H9 (cell line): ENCODE data around the gene IL17REL. TPM values are rescaled to one million over a fixed set of nuclear protein-coding genes. Genes with fewer than 3 reads are reported as not detected.

Experiments
- DNase-seq: peaks from one replicate; pipeline ENCODE4 v3.0.0-alpha.2; 2017
- H2AFZ ChIP-seq: one replicate; pipeline ENCODE4 v1.6.1; 2013; ENCODE audit warnings: mild to moderate bottlenecking, low read length, control low read depth, moderate library complexity
- H2AK5ac ChIP-seq: 2 replicates; pipeline ENCODE4 v1.6.1; 2013; ENCODE audit warnings: low read length, control low read depth, mixed read lengths; ENCODE audit not compliant: insufficient read length
- H2BK120ac ChIP-seq: one replicate; pipeline ENCODE4 v1.6.1; 2013; ENCODE audit warnings: low read depth, mild to moderate bottlenecking, low read length, control low read depth, inconsistent platforms; ENCODE audit not compliant: poor library complexity, severe bottlenecking
- H2BK12ac ChIP-seq: 2 replicates; pipeline ENCODE4 v1.6.1; 2013; ENCODE audit warnings: low read length, control low read depth, mixed read lengths, low read depth; ENCODE audit not compliant: insufficient read length
- H2BK15ac ChIP-seq: 2 replicates; pipeline ENCODE4 v1.6.1; 2013; ENCODE audit warnings: low read depth, low read length, control low read depth
- H2BK20ac ChIP-seq: one replicate; pipeline ENCODE4 v1.6.1; 2013; ENCODE audit warnings: low read depth, mild to moderate bottlenecking, low read length, control low read depth, inconsistent platforms; ENCODE audit not compliant: poor library complexity, severe bottlenecking
- H2BK5ac ChIP-seq: 2 replicates; pipeline ENCODE4 v1.6.1; 2013; ENCODE audit warnings: low read length, control low read depth, mixed read lengths; ENCODE audit not compliant: insufficient read length
- H3K14ac ChIP-seq: 2 replicates; pipeline ENCODE4 v1.6.1; 2013; ENCODE audit warnings: low read length, control low read depth; ENCODE audit not compliant: insufficient read depth
- H3K18ac ChIP-seq: 2 replicates; pipeline ENCODE4 v1.6.1; 2013; ENCODE audit warnings: low read depth, mild to moderate bottlenecking, mixed read lengths, low read length, control low read depth; ENCODE audit not compliant: insufficient read length
- H3K23ac ChIP-seq: 2 replicates; pipeline ENCODE4 v1.6.1; 2013; ENCODE audit warnings: low read length, control low read depth, mixed read lengths, low read depth; ENCODE audit not compliant: insufficient read length
- H3K23me2 ChIP-seq: 2 replicates; pipeline ENCODE4 v1.6.1; 2013; ENCODE audit warnings: low read depth, mild to moderate bottlenecking, mixed read lengths, low read length, control low read depth; ENCODE audit not compliant: insufficient read length, poor library complexity, severe bottlenecking
- H3K27ac ChIP-seq: 2 replicates; pipeline ENCODE4 v1.5.1; 2013; ENCODE audit warnings: low read length, control low read depth, mixed read lengths, low read depth; ENCODE audit not compliant: insufficient read length
- H3K27me3 ChIP-seq: 2 replicates; pipeline ENCODE4 v1.6.1; 2013; ENCODE audit warnings: low read length, control low read depth, inconsistent platforms; ENCODE audit not compliant: insufficient read depth
- H3K4ac ChIP-seq: 2 replicates; pipeline ENCODE4 v1.6.1; 2013; ENCODE audit warnings: low read depth, mild to moderate bottlenecking, control low read depth, inconsistent platforms, low read length, moderate library complexity
- H3K4me1 ChIP-seq: 2 replicates; pipeline ENCODE4 v1.6.1; 2013; ENCODE audit warnings: low read length, control low read depth, inconsistent platforms; ENCODE audit not compliant: insufficient read depth
- H3K4me2 ChIP-seq: 2 replicates; pipeline ENCODE4 v1.6.1; 2013; ENCODE audit warnings: low read length, control low read depth, mixed read lengths; ENCODE audit not compliant: insufficient read length, insufficient read depth
- H3K56ac ChIP-seq: 2 replicates; pipeline ENCODE4 v1.6.1; 2013; ENCODE audit warnings: low read depth, mild to moderate bottlenecking, mixed read lengths, low read length, control low read depth; ENCODE audit not compliant: insufficient read length
- H3K79me1 ChIP-seq: 2 replicates; pipeline ENCODE4 v1.6.1; 2013; ENCODE audit warnings: low read depth, mild to moderate bottlenecking, moderate library complexity, low read length, control low read depth, inconsistent platforms; ENCODE audit not compliant: insufficient read depth, poor library complexity, severe bottlenecking
- H3K79me2 ChIP-seq: 2 replicates; pipeline ENCODE4 v1.6.1; 2013; ENCODE audit warnings: low read length, control low read depth, inconsistent platforms; ENCODE audit not compliant: insufficient read depth
- H3K9ac ChIP-seq: 2 replicates; pipeline ENCODE4 v1.6.1; 2013; ENCODE audit warnings: low read length, control low read depth, mixed read lengths; ENCODE audit not compliant: insufficient read length; ENCODE audit errors: extremely low read depth
- H3K9me3 ChIP-seq: one replicate; pipeline ENCODE4 v1.6.1; 2013; ENCODE audit warnings: low read depth, low read length, inconsistent platforms; ENCODE audit not compliant: control insufficient read depth
- H3T11ph ChIP-seq: one replicate; pipeline ENCODE4 v1.6.1; 2013; ENCODE audit warnings: mild to moderate bottlenecking, low read length, control low read depth, inconsistent platforms
- H4K20me1 ChIP-seq: one replicate; pipeline ENCODE4 v1.6.1; 2013; ENCODE audit not compliant: control insufficient read depth, insufficient read length, insufficient read depth
- H4K5ac ChIP-seq: 2 replicates; pipeline ENCODE4 v1.6.1; 2013; ENCODE audit warnings: low read depth, mild to moderate bottlenecking, mixed read lengths, low read length, control low read depth; ENCODE audit not compliant: insufficient read length
- H4K8ac ChIP-seq: replicated peaks from 2 replicates; pipeline ENCODE4 v1.6.1; 2013; ENCODE audit warnings: low read length, control low read depth, mixed read lengths, low read depth; ENCODE audit not compliant: insufficient read length
- H4K91ac ChIP-seq: 2 replicates; pipeline ENCODE4 v1.6.1; 2013; ENCODE audit warnings: low read depth, mild to moderate bottlenecking, moderate library complexity, mixed read lengths, low read length, control low read depth; ENCODE audit not compliant: insufficient read length
- H3K27ac Mint-ChIP-seq, 3 experiments: 2 replicates in 2 of 3; 3 replicates in 1 of 3; pipeline ENCODE4 v1.8.0; 2020 to 2021; ENCODE audit warnings: mixed read lengths in 3 of 3, mild to moderate bottlenecking in 1 of 3, moderate library complexity in 1 of 3
- H3K27me3 Mint-ChIP-seq: 2 replicates; pipeline ENCODE4 v1.8.0; 2021; ENCODE audit warnings: low read depth, mild to moderate bottlenecking, moderate library complexity, mixed read lengths
- H3K36me3 Mint-ChIP-seq, 3 experiments: 2 replicates in 2 of 3; 3 replicates in 1 of 3; pipeline ENCODE4 v1.8.0; 2020 to 2021; ENCODE audit warnings: low read depth in 3 of 3, mixed read lengths in 3 of 3; ENCODE audit not compliant: insufficient read depth in 1 of 3
- H3K4me1 Mint-ChIP-seq, 2 experiments: 2 replicates each; pipeline ENCODE4 v1.8.0; 2020; ENCODE audit warnings: mixed read lengths in 2 of 2
- H3K4me3 Mint-ChIP-seq, 2 experiments: 2 replicates in 1 of 2; 3 replicates in 1 of 2; pipeline ENCODE4 v1.8.0; 2020 to 2021; ENCODE audit warnings: mild to moderate bottlenecking in 2 of 2, mixed read lengths in 2 of 2, moderate library complexity in 1 of 2
- H3K9me3 Mint-ChIP-seq, 2 experiments: 2 replicates in 1 of 2; 3 replicates in 1 of 2; pipeline ENCODE4 v1.8.0; 2020; ENCODE audit warnings: mild to moderate bottlenecking in 2 of 2, mixed read lengths in 2 of 2, moderate library complexity in 1 of 2
- WGBS: extraction: QIAGEN DNeasy Blood & Tissue Kit; methylation state at CpG from one replicate; pipeline ENCODE4 v1.1.7; 2013; ENCODE audit warnings: missing lambda C conversion rate, low lambda C conversion rate, mixed read lengths; ENCODE audit not compliant: insufficient read length; ENCODE audit errors: extremely low coverage; 5-methylcytosine and 5-hydroxymethylcytosine counted together
- total RNA-seq: library from RNA; stranded (reverse); gene quantifications from 2 replicates; pipeline ENCODE4 v1.2.1, GENCODE V29; 2021
- TF ChIP-seq, protein P1 (sequence below): fragments of 200-600 bp; sonication (generic); conservative IDR thresholded peaks from 3 replicates; pipeline ENCODE4 v1.8.0; 2021; ENCODE audit warnings: antibody characterized with exemption, mild to moderate bottlenecking

IL17REL gene
- total RNA-seq, 1 experiment from 2014 or later, result 0.20 TPM

DNA sequence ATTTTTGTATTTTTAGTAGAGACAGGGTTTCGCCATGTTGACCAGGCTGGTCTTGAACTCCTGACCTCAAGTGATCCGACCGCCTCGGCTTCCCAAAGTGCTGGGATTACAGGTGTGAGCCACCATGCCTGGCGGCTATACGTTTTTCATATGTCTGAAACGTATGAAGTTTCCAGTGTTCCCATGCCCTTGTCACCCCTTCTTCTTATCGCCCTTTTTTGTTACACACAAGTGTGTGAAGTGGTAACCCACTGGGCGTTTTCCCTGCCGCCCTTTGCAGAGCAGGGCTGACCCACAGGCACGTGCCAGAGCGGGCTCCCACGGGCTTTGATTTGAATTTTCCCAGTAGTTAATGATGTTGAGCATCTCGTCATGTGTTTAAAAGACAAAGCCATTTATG lies 35.0 kb downstream of the IL17REL start:
- Histone ChIP-seq H3K27ac (no peak overlapping the region), H4K20me1 (peaks cover 3% of the 10 kb centered on the region), H2AK5ac (no peak overlapping the region), H4K91ac (no peak overlapping the region), H4K5ac (no peak overlapping the region), H3K79me2 (no peaks in the 10 kb centered on the region), H2BK5ac (no peak overlapping the region), H2BK120ac (no peak overlapping the region), H3K14ac (no peak overlapping the region), H3T11ph (no peak overlapping the region), H3K4me1 (no peaks in the 10 kb centered on the region), H3K9ac (no peak overlapping the region), H3K27me3 (no peaks in the 10 kb centered on the region), H3K79me1 (no peaks in the 10 kb centered on the region), H3K9me3 (no peaks in the 10 kb centered on the region), H2BK20ac (no peak overlapping the region), H4K8ac (no peak overlapping the region), H2BK12ac (no peak overlapping the region), H3K18ac (no peak overlapping the region), H3K56ac (no peak overlapping the region), H2AFZ (no peak overlapping the region), H3K4ac (no peak overlapping the region), H3K23me2 (no peaks in the 10 kb centered on the region), H3K23ac (no peak overlapping the region), H3K4me2 (no peak overlapping the region), H2BK15ac (no peak overlapping the region)
- H3K4me1 Mint-ChIP-seq, result peaks cover 0 to 5% of the 10 kb centered on the region in 2 experiments; a peak in 2 of 4 replicates
- TF ChIP-seq, protein P1, sequence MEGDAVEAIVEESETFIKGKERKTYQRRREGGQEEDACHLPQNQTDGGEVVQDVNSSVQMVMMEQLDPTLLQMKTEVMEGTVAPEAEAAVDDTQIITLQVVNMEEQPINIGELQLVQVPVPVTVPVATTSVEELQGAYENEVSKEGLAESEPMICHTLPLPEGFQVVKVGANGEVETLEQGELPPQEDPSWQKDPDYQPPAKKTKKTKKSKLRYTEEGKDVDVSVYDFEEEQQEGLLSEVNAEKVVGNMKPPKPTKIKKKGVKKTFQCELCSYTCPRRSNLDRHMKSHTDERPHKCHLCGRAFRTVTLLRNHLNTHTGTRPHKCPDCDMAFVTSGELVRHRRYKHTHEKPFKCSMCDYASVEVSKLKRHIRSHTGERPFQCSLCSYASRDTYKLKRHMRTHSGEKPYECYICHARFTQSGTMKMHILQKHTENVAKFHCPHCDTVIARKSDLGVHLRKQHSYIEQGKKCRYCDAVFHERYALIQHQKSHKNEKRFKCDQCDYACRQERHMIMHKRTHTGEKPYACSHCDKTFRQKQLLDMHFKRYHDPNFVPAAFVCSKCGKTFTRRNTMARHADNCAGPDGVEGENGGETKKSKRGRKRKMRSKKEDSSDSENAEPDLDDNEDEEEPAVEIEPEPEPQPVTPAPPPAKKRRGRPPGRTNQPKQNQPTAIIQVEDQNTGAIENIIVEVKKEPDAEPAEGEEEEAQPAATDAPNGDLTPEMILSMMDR, result no peak
- DNase-seq, result no peak
- H3K27ac Mint-ChIP-seq, result no peak overlapping the region
- no peak overlapping the region for H3K4me3 Mint-ChIP-seq
- WGBS, result no CpG with 5 or more reads among the region's 14 CpGs
- H3K36me3 Mint-ChIP-seq, result peaks cover 0 to 8% (median 0%) of the 10 kb centered on the region in 3 experiments; a peak in 2 of 7 replicates
- peaks cover 8 to 11% of the 10 kb centered on the region in 2 experiments for H3K9me3 Mint-ChIP-seq
- peaks cover 24% of the 10 kb centered on the region for H3K27me3 Mint-ChIP-seq
